Kidney epithelial cell (primary cell): ENCODE data around the gene SETBP1. TPM values are rescaled to one million over a fixed set of nuclear protein-coding genes. Genes with fewer than 3 reads are reported as not detected.

Experiments used
- DNase-seq: peaks from one replicate; pipeline ENCODE4 v3.0.0-alpha.2; 2010; ENCODE audit warnings: low read depth
- H3K27me3 ChIP-seq: 2 replicates; pipeline ENCODE4 v1.6.0; 2011; ENCODE audit warnings: low read length; ENCODE audit not compliant: control insufficient read depth, insufficient read depth
- H3K36me3 ChIP-seq: 2 replicates; pipeline ENCODE4 v1.5.1; 2011; ENCODE audit warnings: low read length; ENCODE audit not compliant: control insufficient read depth, insufficient read depth
- H3K4me3 ChIP-seq: 2 replicates; pipeline ENCODE4 v1.5.1; 2011; ENCODE audit warnings: low read depth, mild to moderate bottlenecking, control low read depth, low read length
- CTCF ChIP-seq: IDR thresholded peaks from 2 replicates; pipeline ENCODE4 v1.5.1; 2011; ENCODE audit warnings: mild to moderate bottlenecking, moderate library complexity, low read length, control low read depth, inconsistent platforms; ENCODE audit not compliant: insufficient read depth, poor library complexity, severe bottlenecking
- total RNA-seq: library from RNA; depleted of rRNA; stranded (reverse); fragments of >200 nt; gene quantifications from 2 replicates; pipeline ENCODE4 v1.2.3, GENCODE V29; 2015

SETBP1 gene
- total RNA-seq, 1 donor from 2014 or later: 2.9 TPM

- no peaks in the 10 kb centered on the region for H3K27me3 ChIP-seq
- no peaks in the 10 kb centered on the region for H3K36me3 ChIP-seq
- TF ChIP-seq CTCF: no peak
- H3K4me3 ChIP-seq: no peak overlapping the region
- no peak for DNase-seq
Observed at GRCh38 chr18:45066210-45066609, 385.5 kb downstream of the SETBP1 start.

- Histone ChIP-seq H3K27me3 (no peaks in the 10 kb centered on the region), H3K4me3 (no peak overlapping the region), H3K36me3 (no peaks in the 10 kb centered on the region)
- TF ChIP-seq CTCF: no peak
- DNase-seq: no peak
Observed at GRCh38 chr18:45066886-45067285, 386.2 kb downstream of the SETBP1 start.

GRCh38 chr18:45068400-45069094, 387.9 kb downstream of the SETBP1 start:
- Histone ChIP-seq H3K36me3 (no peaks in the 10 kb centered on the region), H3K27me3 (no peaks in the 10 kb centered on the region), H3K4me3 (no peak overlapping the region)
- no peak for TF ChIP-seq CTCF
- DNase-seq: no peak

GRCh38 chr18:45069546-45069945, 388.9 kb downstream of the SETBP1 start:
- no peaks in the 10 kb centered on the region for H3K36me3 ChIP-seq
- no peak overlapping the region for H3K4me3 ChIP-seq
- DNase-seq: no peak
- H3K27me3 ChIP-seq: no peaks in the 10 kb centered on the region
- TF ChIP-seq CTCF: no peak

GRCh38 chr18:45071956-45072355, 391.3 kb downstream of the SETBP1 start:
- DNase-seq: no peak
- no peak overlapping the region for H3K4me3 ChIP-seq
- no peaks in the 10 kb centered on the region for H3K36me3 ChIP-seq
- TF ChIP-seq CTCF: no peak
- H3K27me3 ChIP-seq: no peaks in the 10 kb centered on the region

GRCh38 chr18:45073556-45073955, 392.9 kb downstream of the SETBP1 start:
- no peak for TF ChIP-seq CTCF
- H3K36me3 ChIP-seq: no peaks in the 10 kb centered on the region
- no peak overlapping the region for H3K4me3 ChIP-seq
- H3K27me3 ChIP-seq: no peaks in the 10 kb centered on the region
- DNase-seq: no peak
